GM19023 (cell line): ENCODE results near the gene RPTN.
"Not testable (repeated sequence)": the region's sequence is repeated elsewhere in the genome, so short reads cannot be mapped to it uniquely, and the experiment has no call there.

Experiments
- ATAC-seq: cut with Tn5 transposase; IDR thresholded peaks from one replicate; pipeline ENCODE4 v1.9.1; 2021; ENCODE audit warnings: mild to moderate bottlenecking, moderate library complexity; ENCODE audit not compliant: unreplicated experiment

RPTN gene

GRCh38 chr1:152165286-152166077 is 6.5 kb upstream of the RPTN start:
- ATAC-seq: no peak

- ATAC-seq: no peak
Measured at GRCh38 chr1:152164517-152165136, 5.6 kb upstream of the RPTN start.

- ATAC-seq: no peak
Measured at GRCh38 chr1:152162792-152163463, 3.9 kb upstream of the RPTN start.

- ATAC-seq: no peak
Measured at GRCh38 chr1:152160576-152160975, 1.5 kb upstream of the RPTN start.

- ATAC-seq: no peak
Measured at GRCh38 chr1:152153996-152154395, 5.0 kb downstream of the RPTN start.

GRCh38 chr1:152151646-152152045 is 7.4 kb downstream of the RPTN start:
- ATAC-seq: no peak

GRCh38 chr1:152148981-152149380 is 10.0 kb downstream of the RPTN start:
- no peak for ATAC-seq

GRCh38 chr1:152148051-152148450 is 11.0 kb downstream of the RPTN start:
- no peak for ATAC-seq

GRCh38 chr1:152145769-152146168 is 13.3 kb downstream of the RPTN start:
- ATAC-seq: no peak

- not testable (repeated sequence) for ATAC-seq
Measured at GRCh38 chr1:152144674-152145183, 14.3 kb downstream of the RPTN start.

GRCh38 chr1:152143150-152143887 is 15.7 kb downstream of the RPTN start:
- no peak for ATAC-seq

GRCh38 chr1:152141971-152142584 is 16.9 kb downstream of the RPTN start:
- no peak for ATAC-seq

GRCh38 chr1:152137215-152137614 is 21.8 kb downstream of the RPTN start:
- ATAC-seq: no peak

GRCh38 chr1:152130186-152130585 is 28.8 kb downstream of the RPTN start:
- no peak for ATAC-seq

- ATAC-seq: no peak
Measured at GRCh38 chr1:152127673-152128072, 31.4 kb downstream of the RPTN start.

- ATAC-seq: no peak
Measured at GRCh38 chr1:152125834-152126443, 33.1 kb downstream of the RPTN start.

GRCh38 chr1:152118915-152119314 is 40.1 kb downstream of the RPTN start:
- no peak for ATAC-seq

- no peak for ATAC-seq
Measured at GRCh38 chr1:152115344-152115743, 43.7 kb downstream of the RPTN start, which contains the start of gene TCHH. TCHH (minus strand) TSS chr1:152115444; CDS start chr1:152114080, 1,364 bp downstream.

- ATAC-seq: no peak
Measured at GRCh38 chr1:152112885-152113432, 46.1 kb downstream of the RPTN start.
